Activated CD4-positive, CD25-positive, alpha-beta regulatory T cell treated with anti-CD3 and anti-CD28 coated beads, Interleukin-2, amount 50 U/mL, for 72 hours (primary cell): ENCODE measurements around the gene FYN.

Experiments
- DNase-seq: peaks from one replicate; pipeline ENCODE4 v3.0.0; 2021

Gene FYN

DNA sequence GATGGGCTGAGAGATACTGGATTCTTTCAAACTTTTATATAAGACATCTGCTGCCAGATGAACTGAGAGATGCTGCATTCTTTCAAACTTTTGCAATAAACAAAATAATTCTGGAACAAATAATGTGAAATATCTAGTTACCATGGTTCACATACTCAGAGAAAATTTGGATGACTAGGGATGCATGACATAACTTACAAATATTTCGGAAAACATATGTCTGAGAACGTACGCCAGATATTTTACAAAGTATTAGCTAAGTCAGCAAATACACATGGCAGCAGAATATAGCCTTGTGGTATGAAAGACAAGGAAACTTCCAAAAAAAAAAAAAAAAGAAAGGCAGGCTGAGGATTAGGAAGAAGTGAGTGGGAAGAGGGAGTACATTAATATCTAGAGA, 154.3 kb downstream of the FYN start:
- DNase-seq = no peak

- DNase-seq = no peak
Measured at GRCh38 chr6:111718326-111718725, 154.9 kb downstream of the FYN start.

- no peak for DNase-seq
Measured at GRCh38 chr6:111717621-111718020, 155.6 kb downstream of the FYN start.

GRCh38 chr6:111716325-111716724, 156.9 kb downstream of the FYN start:
- no peak for DNase-seq

DNA sequence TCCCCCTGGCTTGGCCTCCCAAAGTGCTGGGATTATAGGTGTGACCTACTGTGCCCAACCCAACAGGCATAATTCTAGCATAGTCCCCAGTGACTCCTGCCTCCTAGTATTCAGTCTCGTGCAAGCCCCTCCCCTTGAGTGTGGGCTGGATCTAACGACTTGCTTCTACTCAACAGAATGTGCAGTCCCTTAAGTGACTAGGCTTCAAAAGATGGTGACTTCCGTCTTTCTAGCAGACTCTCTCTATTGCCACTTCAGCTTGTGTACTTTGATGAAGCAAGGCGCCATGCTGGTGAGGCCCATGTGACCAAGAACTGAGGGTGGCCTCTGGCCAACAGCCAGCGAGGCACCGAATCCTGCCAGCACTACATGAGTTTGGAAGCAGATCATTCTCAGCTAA, 157.9 kb downstream of the FYN start:
- DNase-seq = peak; percentile 42

GRCh38 chr6:111714416-111715270, 158.6 kb downstream of the FYN start:
- no peak for DNase-seq

- DNase-seq = no peak
Measured at GRCh38 chr6:111713811-111714210, 159.4 kb downstream of the FYN start.

- no peak for DNase-seq
Measured at GRCh38 chr6:111713236-111713635, 160.0 kb downstream of the FYN start.

GRCh38 chr6:111711984-111712752, 161.1 kb downstream of the FYN start:
- DNase-seq = no peak

DNA sequence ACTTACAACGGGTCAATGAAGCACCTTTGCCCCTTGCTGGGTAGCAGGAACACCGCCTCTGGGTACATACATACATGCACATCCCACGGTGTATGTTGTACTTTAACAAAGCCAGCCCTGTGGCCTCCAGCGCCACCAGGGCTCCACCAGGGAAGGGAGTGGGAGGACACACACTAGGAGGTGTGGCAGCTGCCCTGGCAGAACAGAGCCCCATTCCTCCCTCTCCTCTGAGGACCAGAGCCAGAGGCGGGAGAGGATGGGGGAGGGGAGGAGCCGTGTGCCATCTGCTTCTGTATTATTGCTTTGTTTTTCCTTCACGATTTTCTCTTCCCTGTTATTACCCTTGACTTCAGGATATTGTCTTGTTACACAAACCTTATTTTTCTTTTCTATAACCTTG, 161.8 kb downstream of the FYN start:
- no peak for DNase-seq

DNA sequence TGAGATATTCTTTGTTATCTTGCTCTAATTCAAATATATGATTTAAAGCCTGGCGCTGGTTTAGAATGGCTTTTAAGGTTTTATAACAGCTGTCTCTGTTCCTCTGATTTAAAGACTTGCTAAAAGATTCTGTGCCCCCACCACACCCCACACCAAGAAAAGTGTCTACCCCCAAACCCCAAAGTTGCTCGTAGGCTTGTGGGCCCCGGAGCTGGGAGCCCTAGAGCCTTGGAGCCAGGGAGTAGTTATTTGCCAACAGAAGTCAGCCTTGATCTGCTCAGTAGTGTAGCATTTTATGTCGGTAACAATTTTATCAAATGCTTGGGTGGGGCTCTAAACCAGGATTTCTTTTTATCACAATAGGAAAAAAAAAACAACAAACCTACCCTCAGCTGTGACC, 162.3 kb downstream of the FYN start:
- DNase-seq = no peak

DNA sequence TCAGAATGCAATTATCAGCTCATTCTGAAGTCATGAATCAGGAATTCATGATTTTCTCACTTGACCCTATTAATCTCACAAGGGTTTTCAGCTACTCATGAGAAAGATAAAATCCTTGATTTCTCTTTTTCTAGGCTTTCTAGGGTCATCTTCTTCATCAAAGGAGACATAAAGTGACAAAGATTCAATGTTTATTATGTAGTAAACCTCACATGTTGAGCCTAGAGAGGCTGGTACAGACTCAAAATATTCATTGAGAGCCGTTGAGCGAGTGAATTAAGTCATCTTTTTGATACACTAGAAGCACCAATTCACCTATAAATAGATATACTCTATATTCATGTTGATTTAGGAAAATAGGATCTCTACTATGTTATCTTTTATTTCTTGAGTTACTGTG, 162.8 kb downstream of the FYN start:
- no peak for DNase-seq

- DNase-seq = no peak
Measured at GRCh38 chr6:111709615-111710398, 163.4 kb downstream of the FYN start.

DNA sequence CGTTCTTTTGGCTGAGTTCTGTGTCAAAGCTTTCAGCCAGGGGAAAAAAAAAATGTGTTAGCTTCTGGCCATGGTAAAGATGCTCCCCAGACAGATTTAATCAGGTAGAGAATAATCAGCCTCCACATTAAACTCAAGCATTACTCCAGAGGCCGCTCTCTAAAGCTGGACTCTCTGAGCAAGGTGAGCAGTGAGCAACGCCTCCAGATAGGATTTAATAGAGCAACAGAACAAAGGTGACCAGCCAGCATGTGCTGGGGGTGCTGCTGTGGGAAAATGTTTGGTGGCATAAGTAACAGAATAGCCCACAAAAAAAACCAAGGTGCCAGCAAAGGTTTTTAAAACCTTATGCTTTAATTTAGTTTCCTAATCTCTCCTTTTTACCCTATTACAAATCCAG, 164.1 kb downstream of the FYN start:
- DNase-seq = no peak

DNA sequence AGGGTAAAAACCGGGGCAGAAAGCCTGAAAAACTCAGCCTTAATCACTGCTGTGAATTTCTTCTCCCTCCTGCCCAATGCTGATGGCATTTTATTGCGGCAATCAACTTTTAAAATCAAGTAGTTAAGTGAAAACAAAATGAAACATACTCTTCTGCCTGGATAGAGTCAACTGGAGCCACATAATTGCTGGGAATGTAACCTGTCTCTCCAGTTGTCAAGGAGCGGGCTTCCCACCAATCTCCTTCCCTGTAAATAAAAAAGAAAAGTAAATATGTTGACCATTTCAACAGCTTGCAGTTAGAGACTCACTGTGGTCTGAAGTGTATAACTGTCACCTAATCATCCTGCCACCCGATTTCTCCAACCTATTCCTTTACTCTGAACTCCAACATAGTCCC, 165.5 kb downstream of the FYN start:
- no peak for DNase-seq

DNA sequence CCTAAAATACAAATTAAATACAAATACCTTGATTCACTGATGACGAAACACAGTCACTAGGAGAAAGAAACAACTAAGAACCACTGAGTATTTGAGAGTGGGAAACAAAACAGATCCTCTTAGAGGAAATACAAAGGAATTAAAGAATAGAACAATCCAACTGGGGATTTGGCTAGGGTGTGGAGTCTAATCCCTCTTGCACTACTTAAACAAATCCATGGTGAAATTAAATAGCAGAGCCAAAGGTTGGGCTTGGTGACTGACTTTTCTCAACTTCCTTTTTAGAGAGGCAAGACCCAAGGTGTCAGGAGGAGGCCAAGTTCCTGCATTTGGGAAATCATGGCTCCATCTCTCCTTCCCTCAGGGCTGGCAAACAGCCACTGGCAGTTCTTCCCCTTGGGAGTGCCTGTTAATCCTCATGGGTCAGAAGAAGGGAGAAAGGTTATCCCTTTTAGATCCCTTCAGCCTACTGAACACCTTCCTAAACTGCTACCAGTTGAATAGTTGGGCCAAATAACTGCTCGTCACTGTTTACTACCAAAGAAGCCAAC, 166.3 kb downstream of the FYN start:
- DNase-seq = no peak

- no peak for DNase-seq
Measured at GRCh38 chr6:111703723-111704122, 169.5 kb downstream of the FYN start.

DNA sequence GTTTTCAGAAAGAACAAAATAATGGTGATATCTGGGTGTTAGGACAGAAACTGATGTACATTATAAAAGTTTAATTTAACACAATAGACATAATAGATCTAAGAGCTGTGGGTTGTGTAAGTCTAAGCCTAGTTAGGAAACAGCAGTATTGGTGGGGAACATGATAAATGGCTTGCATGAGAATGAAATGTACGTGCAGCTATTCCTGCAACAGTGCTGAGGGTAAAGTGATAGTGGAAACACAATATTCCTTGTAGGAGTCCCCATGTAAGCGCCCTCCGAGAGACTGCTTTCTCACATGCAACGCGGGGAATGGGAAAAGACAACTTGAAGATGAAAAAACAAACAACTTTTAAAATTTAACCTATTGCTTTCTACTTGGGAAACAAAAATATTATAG, 171.0 kb downstream of the FYN start:
- no peak for DNase-seq

GRCh38 chr6:111701146-111701545, 172.1 kb downstream of the FYN start:
- no peak for DNase-seq

DNA sequence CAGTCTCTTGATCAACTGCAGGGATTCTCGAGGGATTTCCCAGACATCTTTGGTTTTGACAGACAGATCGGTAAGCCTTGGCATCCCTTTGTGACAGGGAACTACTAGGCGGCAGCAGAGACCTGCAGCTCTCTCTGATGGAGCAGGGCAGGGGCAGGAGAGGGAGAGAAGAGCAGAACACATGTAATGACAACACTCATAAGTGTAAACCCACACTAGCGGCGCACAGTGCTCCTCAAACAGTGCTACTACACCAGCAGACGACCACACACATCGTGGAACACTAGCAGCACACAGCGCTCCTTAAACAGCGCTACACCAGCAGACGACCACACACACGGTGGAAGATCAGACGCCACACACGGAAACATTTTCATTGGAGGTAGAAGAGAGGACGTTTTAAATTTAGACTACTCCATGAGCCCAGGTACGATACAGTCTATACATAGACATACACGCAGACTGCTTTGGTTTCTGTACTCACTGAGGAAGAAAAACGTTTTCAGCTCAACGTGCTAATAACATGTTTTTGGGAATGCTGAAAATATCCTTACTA, 173.0 kb downstream of the FYN start:
- DNase-seq = no peak

DNA sequence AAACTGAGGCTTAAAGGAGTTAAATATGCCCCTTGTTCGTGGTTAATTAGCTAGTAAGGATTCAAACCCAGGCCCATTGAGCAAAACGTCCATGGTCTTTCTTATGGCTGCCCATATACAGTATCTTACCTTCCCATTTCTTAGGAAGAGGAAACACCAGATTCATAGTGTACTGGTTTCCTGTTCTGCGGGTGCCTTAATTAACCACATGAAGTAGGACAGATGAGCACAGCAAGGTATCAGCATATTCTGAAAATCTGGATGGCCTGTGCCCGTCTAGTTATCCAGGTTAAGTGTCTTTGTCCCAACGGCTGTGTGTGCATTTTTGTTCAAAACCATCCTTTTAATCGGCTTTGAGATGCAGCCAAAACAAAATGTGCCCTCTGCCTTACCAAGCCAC, 174.1 kb downstream of the FYN start:
- DNase-seq = no peak

- no peak for DNase-seq
Measured at GRCh38 chr6:111696814-111697213, 176.4 kb downstream of the FYN start.
